Naive thymus-derived CD4-positive, alpha-beta T cell (primary cell): ENCODE results near the gene PLIN3. TPM values are rescaled to one million over a fixed set of nuclear protein-coding genes. Genes with fewer than 3 reads are reported as not detected.
"Not testable (repeated sequence)": the region's sequence is repeated elsewhere in the genome, so short reads cannot be mapped to it uniquely, and the experiment has no call there.

Experiments
- ATAC-seq: fragments of 150-1000 bp; cut with Tn5 transposase; 2 replicates; pipeline ENCODE4 v1.10.0; 2021; ENCODE audit warnings: mild to moderate bottlenecking, moderate library complexity
- CTCF ChIA-PET: fragments of 350-600 bp; sonication (Branson Sonifier 250); formaldehyde crosslinking; loops from one replicate; lab custom pipeline; 2021; ENCODE audit warnings: antibody characterized with exemption; lab: Charles Lee
- POLR2A ChIA-PET: fragments of 350-600 bp; sonication (Branson Sonifier 250); formaldehyde crosslinking; loops from one replicate; lab custom pipeline; 2021; ENCODE audit warnings: antibody characterized with exemption, inconsistent platforms; lab: Charles Lee
- DNase-seq, 9 donors: peaks; one replicate each; pipeline versions ENCODE4 v3.0.0 to v3.0.0-alpha.2; 2020 to 2022; ENCODE audit warnings: mixed read lengths in 1 of 9
- H3K27ac ChIP-seq: one replicate; pipeline ENCODE4 v1.7.0; 2013; ENCODE audit warnings: mild to moderate bottlenecking, low read depth, low read length, moderate library complexity
- H3K27me3 ChIP-seq, 2 donors: one replicate each; pipeline ENCODE4 v1.7.0; 2013; ENCODE audit warnings: low read length in 2 of 2, mild to moderate bottlenecking in 2 of 2, moderate library complexity in 2 of 2; ENCODE audit not compliant: control insufficient read depth in 2 of 2, insufficient read depth in 2 of 2
- H3K36me3 ChIP-seq, 3 experiments: 1 replicate in 2 of 3; 2 replicates in 1 of 3; pipeline ENCODE4 v1.7.0; 2013; ENCODE audit warnings: low read length in 3 of 3, mild to moderate bottlenecking in 3 of 3, moderate library complexity in 1 of 3; ENCODE audit not compliant: insufficient read depth in 3 of 3, control insufficient read depth in 2 of 3
- H3K4me1 ChIP-seq, 2 donors: one replicate each; pipeline ENCODE4 v1.7.0; 2013; ENCODE audit warnings: low read length in 2 of 2, mild to moderate bottlenecking in 2 of 2, moderate library complexity in 1 of 2; ENCODE audit not compliant: control insufficient read depth in 2 of 2, insufficient read depth in 2 of 2
- H3K4me3 ChIP-seq: 2 replicates; pipeline ENCODE4 v1.7.0; 2013; ENCODE audit warnings: mild to moderate bottlenecking, low read length
- H3K9me3 ChIP-seq, 3 experiments: 1 replicate in 2 of 3; 2 replicates in 1 of 3; pipeline ENCODE4 v1.7.0; 2013; ENCODE audit warnings: low read length in 3 of 3; ENCODE audit not compliant: control insufficient read depth in 2 of 3
- H3K27ac Mint-ChIP-seq, 9 donors: one replicate each; pipeline ENCODE4 v1.8.0; 2020 to 2022; ENCODE audit warnings: mixed read lengths in 9 of 9, mild to moderate bottlenecking in 8 of 9, moderate library complexity in 5 of 9, inconsistent platforms in 2 of 9
- H3K27me3 Mint-ChIP-seq, 5 donors: one replicate each; pipeline ENCODE4 v1.8.0; 2021 to 2022; ENCODE audit warnings: mixed read lengths in 5 of 5, mild to moderate bottlenecking in 1 of 5
- H3K36me3 Mint-ChIP-seq, 5 donors: one replicate each; pipeline ENCODE4 v1.8.0; 2020 to 2022; ENCODE audit warnings: mixed read lengths in 5 of 5, mild to moderate bottlenecking in 3 of 5, inconsistent platforms in 1 of 5
- H3K4me1 Mint-ChIP-seq, 7 donors: one replicate each; pipeline ENCODE4 v1.8.0; 2020 to 2022; ENCODE audit warnings: mixed read lengths in 7 of 7, mild to moderate bottlenecking in 3 of 7, inconsistent platforms in 1 of 7
- H3K4me3 Mint-ChIP-seq, 10 donors: one replicate each; pipeline ENCODE4 v1.8.0; 2020 to 2022; ENCODE audit warnings: mild to moderate bottlenecking in 10 of 10, mixed read lengths in 10 of 10, moderate library complexity in 6 of 10, inconsistent platforms in 2 of 10
- H3K9me3 Mint-ChIP-seq, 11 donors: one replicate each; pipeline ENCODE4 v1.8.0; 2020 to 2022; ENCODE audit warnings: mixed read lengths in 11 of 11, mild to moderate bottlenecking in 4 of 11, inconsistent platforms in 1 of 11, moderate library complexity in 1 of 11
- intact Hi-C, 2 donors: fragments of 100-400 bp; cut with micrococcal nuclease; formaldehyde crosslinking; loops; one replicate each; pipeline ENCODE4 v1.15.1; 2023
- polyA plus RNA-seq, 2 donors: library from polyadenylated mRNA; unstranded; fragments of 300-500 nt; fragmentation: Illumina TruSeq; gene quantifications; one replicate each; pipeline ENCODE4 v1.2.3, GENCODE V29; 2021
- total RNA-seq, 6 experiments: library from RNA in 5 of 6; stranded (reverse) in 5 of 6; gene quantifications; 1 replicate in 5 of 6; 2 replicates in 1 of 6; pipeline ENCODE4 v1.2.3 and lab custom pipeline; 2021 to 2026

Gene PLIN3
- total and polyA plus RNA-seq, 7 experiments from 2014 or later, result 12.8 to 38.2 (median 32.0) TPM

DNA sequence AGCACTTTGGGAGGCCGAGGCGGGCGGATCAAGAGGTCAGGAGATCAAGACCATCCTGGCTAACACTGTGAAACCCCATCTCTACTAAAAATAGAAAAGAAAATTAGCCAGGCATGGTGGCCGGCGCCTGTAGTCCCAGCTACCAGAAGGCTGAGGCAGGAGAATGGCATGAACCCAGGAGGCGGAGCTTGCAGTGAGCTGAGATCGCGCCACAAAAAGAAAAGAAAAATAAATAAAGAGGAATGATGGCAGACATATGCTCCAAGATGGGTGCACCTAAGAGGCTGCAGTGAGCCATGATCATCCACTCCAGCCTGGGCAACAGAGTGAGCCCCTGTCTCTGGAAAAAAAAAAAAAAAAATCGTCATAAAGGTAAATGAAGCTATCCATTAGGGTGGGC is 21.5 kb downstream of the PLIN3 start:
- H3K36me3 Mint-ChIP-seq, result peaks cover 0 to 23% (median 4%) of the 10 kb centered on the region in 5 donors

GRCh38 chr19:4844348-4845179 is 22.9 kb downstream of the PLIN3 start:
- no peaks in the 10 kb centered on the region for H3K9me3 Mint-ChIP-seq
- POLR2A ChIA-PET, result no interaction called here

More for the DNA sequence above, 21.5 kb downstream of the PLIN3 start:
- H3K4me3 ChIP-seq, H3K9me3 Mint-ChIP-seq, intact Hi-C loops, H3K4me1 ChIP-seq, ATAC-seq, DNase-seq, H3K27me3 ChIP-seq, H3K9me3 ChIP-seq, H3K27ac Mint-ChIP-seq, H3K27me3 Mint-ChIP-seq, H3K27ac ChIP-seq, H3K4me1 Mint-ChIP-seq, H3K4me3 Mint-ChIP-seq: not testable (repeated sequence)
- ChIA-PET CTCF (interaction anchor here (0.6 to 2.0 kb wide), 2 partner anchors 36 to 67 kb away, joined by 3 to 12 read pairs; no protein-coding TSS in a partner anchor), POLR2A (interaction anchor here (0.6 kb wide), 1 partner anchor 754 kb away, joined by 3 read pairs; no protein-coding TSS in a partner anchor)
- peaks cover 0 to 29% (median 0%) of the 10 kb centered on the region in 3 experiments for H3K36me3 ChIP-seq

DNA sequence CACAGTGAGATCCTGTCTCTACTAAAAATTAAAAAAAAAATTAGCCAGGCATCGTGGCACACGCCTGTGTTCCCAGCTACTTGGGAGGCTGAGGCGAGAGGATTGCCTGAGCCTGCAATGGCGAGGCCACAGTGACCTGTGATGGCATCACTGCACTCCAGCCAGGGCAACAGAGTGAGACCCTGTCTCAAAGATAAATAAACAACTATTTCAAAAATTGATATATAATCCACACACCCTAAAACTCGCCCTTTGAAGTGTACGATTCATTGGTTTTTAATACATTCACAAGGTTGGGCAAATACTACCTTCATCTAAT is 23.9 kb downstream of the PLIN3 start:
- no peaks in the 10 kb centered on the region for H3K4me1 ChIP-seq
- ChIA-PET CTCF (no interaction called here), POLR2A (no interaction called here)
- H3K27me3 ChIP-seq, result no peaks in the 10 kb centered on the region
- Mint-ChIP-seq H3K4me3 (no peak overlapping the region), H3K36me3 (peaks cover 0 to 27% (median 8%) of the 10 kb centered on the region in 5 donors), H3K27me3 (no peaks in the 10 kb centered on the region), H3K9me3 (no peaks in the 10 kb centered on the region), H3K4me1 (peaks cover 0 to 8% (median 0%) of the 10 kb centered on the region in 7 donors), H3K27ac (no peak overlapping the region)
- no peaks in the 10 kb centered on the region for H3K9me3 ChIP-seq
- ATAC-seq (no peak), DNase-seq (no peak)
- H3K36me3 ChIP-seq, result peaks cover 0 to 37% (median 0%) of the 10 kb centered on the region in 3 experiments
- H3K27ac ChIP-seq, result no peak overlapping the region
- intact Hi-C loops, result no loop called here
- no peak overlapping the region for H3K4me3 ChIP-seq

More at GRCh38 chr19:4844348-4845179, 22.9 kb downstream of the PLIN3 start:
- no peak for DNase-seq
- no peaks in the 10 kb centered on the region for H3K4me1 ChIP-seq
- H3K27me3 ChIP-seq, result no peaks in the 10 kb centered on the region
- H3K27me3 Mint-ChIP-seq, result no peaks in the 10 kb centered on the region
- H3K4me3 ChIP-seq, result no peak overlapping the region
- peaks cover 0 to 23% (median 6%) of the 10 kb centered on the region in 5 donors for H3K36me3 Mint-ChIP-seq
- H3K9me3 ChIP-seq, result no peaks in the 10 kb centered on the region
- H3K36me3 ChIP-seq, result peaks cover 0 to 30% (median 0%) of the 10 kb centered on the region in 3 experiments
- intact Hi-C loops, result no loop called here
- ATAC-seq, result no peak
- CTCF ChIA-PET, result interaction anchor here (1.2 kb wide), 1 partner anchor 34 kb away, joined by 3 read pairs; no protein-coding TSS in a partner anchor
- no peak overlapping the region for H3K4me3 Mint-ChIP-seq
- no peak overlapping the region for H3K27ac Mint-ChIP-seq
- H3K27ac ChIP-seq, result no peak overlapping the region
- peaks cover 0 to 8% (median 0%) of the 10 kb centered on the region in 7 donors for H3K4me1 Mint-ChIP-seq

DNA sequence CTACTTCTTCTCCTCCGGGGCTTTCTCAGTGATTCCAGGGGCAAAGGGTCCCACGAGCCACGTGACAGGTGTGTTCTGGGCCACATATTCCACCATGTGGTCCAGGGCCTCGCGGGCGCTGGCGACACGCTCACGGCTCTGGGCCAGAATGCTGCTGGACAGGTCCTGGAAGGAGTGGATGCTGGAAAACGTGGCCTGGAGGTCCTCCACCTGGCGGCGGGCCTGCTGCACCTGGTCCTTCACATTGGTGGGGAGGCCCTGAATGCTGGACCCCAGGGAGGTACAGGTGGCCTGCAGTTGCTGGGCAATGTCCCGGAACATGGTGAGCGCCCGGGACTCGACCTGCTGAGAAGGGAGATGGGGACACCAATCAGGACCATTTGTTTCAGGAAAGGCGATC is 28.3 kb downstream of the PLIN3 start:
- Mint-ChIP-seq H3K9me3 (no peaks in the 10 kb centered on the region), H3K4me3 (no peak overlapping the region), H3K27ac (no peak overlapping the region), H3K27me3 (no peaks in the 10 kb centered on the region), H3K36me3 (peaks cover 0 to 18% (median 6%) of the 10 kb centered on the region in 5 donors), H3K4me1 (peaks cover 0 to 8% (median 0%) of the 10 kb centered on the region in 7 donors)
- ATAC-seq (no peak), DNase-seq (no peak)
- CTCF ChIA-PET, result interaction anchor here (1.4 kb wide), 1 partner anchor 29 kb away, joined by 3 read pairs; no protein-coding TSS in a partner anchor
- intact Hi-C loops, result no loop called here
- H3K4me1 ChIP-seq, result no peaks in the 10 kb centered on the region
- H3K4me3 ChIP-seq, result no peak overlapping the region
- H3K27ac ChIP-seq, result no peak overlapping the region
- H3K36me3 ChIP-seq, result peaks cover 0 to 20% (median 0%) of the 10 kb centered on the region in 3 experiments
- POLR2A ChIA-PET, result no interaction called here
- no peaks in the 10 kb centered on the region for H3K27me3 ChIP-seq
- no peaks in the 10 kb centered on the region for H3K9me3 ChIP-seq

GRCh38 chr19:4832776-4833175 is 34.7 kb downstream of the PLIN3 start:
- no peaks in the 10 kb centered on the region for H3K9me3 ChIP-seq
- DNase-seq, result no peak
- Mint-ChIP-seq H3K4me1 (peaks cover 20 to 33% (median 25%) of the 10 kb centered on the region in 7 donors), H3K36me3 (peaks cover 0 to 13% (median 0%) of the 10 kb centered on the region in 5 donors), H3K9me3 (no peaks in the 10 kb centered on the region), H3K27me3 (no peaks in the 10 kb centered on the region), H3K27ac (peak overlapping the region in 7 of 9 donors; percentile 32 to 96 (median 62)), H3K4me3 (peak overlapping the region; percentile 20 to 99 (median 66))
- H3K4me1 ChIP-seq, result peaks cover 4 to 16% of the 10 kb centered on the region in 2 donors
- ChIA-PET POLR2A (no interaction called here), CTCF (interaction anchor here (0.8 kb wide), 1 partner anchor 41 kb away, joined by 5 read pairs; the partner anchor contains the start of gene FEM1A)
- H3K36me3 ChIP-seq, result peaks cover 0 to 6% (median 0%) of the 10 kb centered on the region in 3 experiments
- no peaks in the 10 kb centered on the region for H3K27me3 ChIP-seq
- H3K4me3 ChIP-seq, result no peak overlapping the region
- ATAC-seq, result no peak
- intact Hi-C loops, result no loop called here
- H3K27ac ChIP-seq, result no peak overlapping the region

GRCh38 chr19:4831979-4832340 is 35.5 kb downstream of the PLIN3 start:
- POLR2A ChIA-PET, result interaction anchor here (1.3 kb wide), 1 partner anchor 41 kb away, joined by 3 read pairs; no protein-coding TSS in a partner anchor
- H3K9me3 Mint-ChIP-seq, DNase-seq, H3K9me3 ChIP-seq, ATAC-seq, H3K27me3 ChIP-seq, H3K36me3 ChIP-seq, H3K27me3 Mint-ChIP-seq: not testable (repeated sequence)
- Mint-ChIP-seq H3K4me3 (peak overlapping the region; percentile 72 to 99 (median 90)), H3K27ac (peak overlapping the region; percentile 71 to 96 (median 89)), H3K36me3 (peaks cover 0 to 13% (median 0%) of the 10 kb centered on the region in 5 donors), H3K4me1 (peaks cover 20 to 35% (median 26%) of the 10 kb centered on the region in 7 donors)
- intact Hi-C loops, result loop anchor here (1.0 to 2.0 kb wide), 3 partner anchors 17 to 41 kb away; partner anchors contain the start of gene FEM1A (in 1 of the 2)
- H3K27ac ChIP-seq, result peak overlapping the region; percentile 95
- CTCF ChIA-PET, result interaction anchor here (0.6 to 0.8 kb wide), 2 partner anchors 40 to 789 kb away, joined by 3 to 5 read pairs; partner anchors contain the start of gene FEM1A
- H3K4me3 ChIP-seq, result peak overlapping the region; percentile 77
- H3K4me1 ChIP-seq, result peaks cover 4 to 16% of the 10 kb centered on the region in 2 donors
